Smooth muscle cell (in vitro differentiated cells): ENCODE measurements around the gene ASIC2. TPM values are rescaled to one million over a fixed set of nuclear protein-coding genes. Genes with fewer than 3 reads are reported as not detected.
A peak's percentile ranks its signal among the peaks of the same experiment; 100 is the strongest.

ENCODE experiments used
- DNase-seq: peaks from one replicate; lab custom pipeline; 2025; ENCODE audit not compliant: unreplicated experiment; lab: John Stamatoyannopoulos, UW
- H2AFZ ChIP-seq: fragments of 200-600 bp; sonication (generic); 2 replicates; pipeline ENCODE4 v1.6.0; 2016; ENCODE audit warnings: antibody characterized with exemption, low read depth, mild to moderate bottlenecking
- H3F3A ChIP-seq: fragments of 200-600 bp; sonication (generic); 2 replicates; pipeline ENCODE4 v1.6.0; 2017; ENCODE audit warnings: antibody characterized with exemption, low read depth
- H3K27ac ChIP-seq: fragments of 200-600 bp; sonication (generic); 2 replicates; pipeline ENCODE4 v1.5.1; 2016; ENCODE audit warnings: low read depth, mild to moderate bottlenecking
- H3K27me3 ChIP-seq: fragments of 200-600 bp; sonication (generic); 2 replicates; pipeline ENCODE4 v1.6.1; 2016; ENCODE audit warnings: low read depth, mild to moderate bottlenecking
- H3K36me3 ChIP-seq: fragments of 200-600 bp; sonication (generic); 2 replicates; pipeline ENCODE4 v1.5.1; 2016; ENCODE audit warnings: low read depth
- H3K4me1 ChIP-seq: fragments of 200-600 bp; sonication (generic); 2 replicates; pipeline ENCODE4 v1.5.1; 2016; ENCODE audit warnings: low read depth
- H3K4me2 ChIP-seq: fragments of 200-600 bp; sonication (generic); 2 replicates; pipeline ENCODE4 v1.6.0; 2016; ENCODE audit warnings: mild to moderate bottlenecking
- H3K4me3 ChIP-seq: fragments of 200-600 bp; sonication (generic); 2 replicates; pipeline ENCODE4 v1.5.1; 2016; ENCODE audit warnings: mild to moderate bottlenecking
- H3K79me2 ChIP-seq: fragments of 200-600 bp; sonication (generic); 2 replicates; pipeline ENCODE4 v1.6.0; 2016; ENCODE audit warnings: low read depth, mild to moderate bottlenecking
- H3K9ac ChIP-seq: fragments of 200-600 bp; sonication (generic); 2 replicates; pipeline ENCODE4 v1.6.0; 2016; ENCODE audit warnings: low read depth
- H3K9me3 ChIP-seq: fragments of 200-600 bp; sonication (generic); replicated peaks from 2 replicates; pipeline ENCODE4 v1.5.1; 2016; ENCODE audit warnings: low read depth
- H4K20me1 ChIP-seq: fragments of 200-600 bp; sonication (generic); 2 replicates; pipeline ENCODE4 v1.6.0; 2016; ENCODE audit warnings: low read depth
- WGBS: methylation state at CpG from one replicate; pipeline ENCODE4 v1.1.7; 2016; ENCODE audit warnings: low lambda C conversion rate; 5-methylcytosine and 5-hydroxymethylcytosine counted together
- polyA plus RNA-seq: library from polyadenylated mRNA; unstranded; fragments of >200 nt; fragmentation: Nextera tagmentation; extraction: Ambion mirVana; gene quantifications from 2 replicates; pipeline ENCODE4 v1.2.1, GENCODE V29; 2016
- total RNA-seq: library from RNA; depleted of rRNA; stranded (reverse); fragments of >200 nt; gene quantifications from 2 replicates; pipeline ENCODE4 v1.2.3, GENCODE V29; 2014
- TF ChIP-seq, protein P1 (sequence below): fragments of 200-600 bp; sonication (generic); IDR thresholded peaks from 2 replicates; pipeline ENCODE4 v1.5.1; 2017; ENCODE audit warnings: borderline replicate concordance, mild to moderate bottlenecking, antibody characterized with exemption; ENCODE audit not compliant: insufficient read depth, poor library complexity, severe bottlenecking

Gene ASIC2
- 0.18 and 4.2 TPM in 2 replicates for total RNA-seq
- polyA plus RNA-seq = 0.23 and 0.31 TPM in 2 replicates

- Histone ChIP-seq H3K4me2 (peak within 1 kb of the TSS; percentile 84), H3K9ac (no peak within 1 kb of the TSS), H3K36me3 (no peaks in the 10 kb centered on the region), H3K79me2 (no peaks in the 10 kb centered on the region), H3F3A (no peaks in the 10 kb centered on the region), H4K20me1 (no peaks in the 10 kb centered on the region), H3K27me3 (peaks cover 80% of the 10 kb centered on the region), H3K4me1 (peaks cover 4% of the 10 kb centered on the region), H3K4me3 (peak within 1 kb of the TSS; percentile 49), H3K27ac (no peak within 1 kb of the TSS), H2AFZ (no peak within 1 kb of the TSS), H3K9me3 (no peaks in the 10 kb centered on the region)
- TF ChIP-seq, protein P1, sequence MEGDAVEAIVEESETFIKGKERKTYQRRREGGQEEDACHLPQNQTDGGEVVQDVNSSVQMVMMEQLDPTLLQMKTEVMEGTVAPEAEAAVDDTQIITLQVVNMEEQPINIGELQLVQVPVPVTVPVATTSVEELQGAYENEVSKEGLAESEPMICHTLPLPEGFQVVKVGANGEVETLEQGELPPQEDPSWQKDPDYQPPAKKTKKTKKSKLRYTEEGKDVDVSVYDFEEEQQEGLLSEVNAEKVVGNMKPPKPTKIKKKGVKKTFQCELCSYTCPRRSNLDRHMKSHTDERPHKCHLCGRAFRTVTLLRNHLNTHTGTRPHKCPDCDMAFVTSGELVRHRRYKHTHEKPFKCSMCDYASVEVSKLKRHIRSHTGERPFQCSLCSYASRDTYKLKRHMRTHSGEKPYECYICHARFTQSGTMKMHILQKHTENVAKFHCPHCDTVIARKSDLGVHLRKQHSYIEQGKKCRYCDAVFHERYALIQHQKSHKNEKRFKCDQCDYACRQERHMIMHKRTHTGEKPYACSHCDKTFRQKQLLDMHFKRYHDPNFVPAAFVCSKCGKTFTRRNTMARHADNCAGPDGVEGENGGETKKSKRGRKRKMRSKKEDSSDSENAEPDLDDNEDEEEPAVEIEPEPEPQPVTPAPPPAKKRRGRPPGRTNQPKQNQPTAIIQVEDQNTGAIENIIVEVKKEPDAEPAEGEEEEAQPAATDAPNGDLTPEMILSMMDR = peak; percentile 8
- DNase-seq = no peak
- 11% methylated on average over 60 of the region's 68 CpGs for WGBS
Observed at GRCh38 chr17:33292981-33293867, at the start of gene ASIC2. Gene ASIC2, minus strand, starts transcription at chr17:33293295.

- Histone ChIP-seq H3K4me2 (no peak overlapping the region), H4K20me1 (no peaks in the 10 kb centered on the region), H3K27ac (no peak overlapping the region), H3K79me2 (no peaks in the 10 kb centered on the region), H3K27me3 (peaks cover 24% of the 10 kb centered on the region), H3K4me3 (no peak overlapping the region), H3F3A (no peaks in the 10 kb centered on the region), H3K36me3 (no peaks in the 10 kb centered on the region), H2AFZ (no peak overlapping the region), H3K9ac (no peak overlapping the region), H3K9me3 (no peaks in the 10 kb centered on the region), H3K4me1 (no peaks in the 10 kb centered on the region)
- 91% methylated on average over 3 of the region's 3 CpGs for WGBS
- no peak for DNase-seq
- TF ChIP-seq, protein P1 = no peak
Observed at GRCh38 chr17:33342025-33342424, 48.9 kb upstream of the ASIC2 start.

DNA sequence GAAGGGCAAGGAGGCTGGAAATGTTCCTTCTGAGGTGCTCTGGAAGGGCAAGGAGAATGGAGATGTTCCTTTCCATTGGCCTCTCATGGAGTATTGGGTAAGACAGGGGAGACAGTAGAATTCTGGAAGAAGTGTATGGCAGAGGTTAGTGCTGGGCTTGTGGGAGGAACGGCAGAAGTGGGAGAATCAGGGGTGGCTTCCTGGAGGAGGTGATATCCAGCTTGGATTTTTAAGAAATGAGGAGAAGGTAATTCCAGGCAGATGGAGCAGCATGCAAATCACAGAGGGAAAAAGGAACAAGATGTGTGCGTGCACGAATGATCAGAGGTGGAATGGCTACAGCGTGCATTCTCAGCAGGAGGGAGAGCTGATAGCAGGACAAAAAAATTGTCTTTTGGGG lies 45.1 kb upstream of the ASIC2 start:
- peaks cover 30% of the 10 kb centered on the region for H3K27me3 ChIP-seq
- no peak for DNase-seq
- peaks cover 4% of the 10 kb centered on the region for H3K4me1 ChIP-seq
- H3F3A ChIP-seq = no peaks in the 10 kb centered on the region
- H3K9me3 ChIP-seq = no peaks in the 10 kb centered on the region
- H2AFZ ChIP-seq = no peak overlapping the region
- TF ChIP-seq, protein P1 = no peak
- H4K20me1 ChIP-seq = no peaks in the 10 kb centered on the region
- no peak overlapping the region for H3K27ac ChIP-seq
- 85% methylated on average over 4 of the region's 4 CpGs for WGBS
- no peak overlapping the region for H3K9ac ChIP-seq
- no peak overlapping the region for H3K4me3 ChIP-seq
- no peaks in the 10 kb centered on the region for H3K79me2 ChIP-seq
- H3K4me2 ChIP-seq = no peak overlapping the region
- H3K36me3 ChIP-seq = no peaks in the 10 kb centered on the region
